Panc1 (cell line): ENCODE results near the gene TPST2. TPM values are rescaled to one million over a fixed set of nuclear protein-coding genes. Genes with fewer than 3 reads are reported as not detected.

Experiments used
- ATAC-seq: fragments of 200-7000 bp; cut with Tn5 transposase; 2 replicates; pipeline ENCODE4 v1.9.1; 2020; ENCODE audit warnings: mild to moderate bottlenecking, moderate library complexity
- BruUV-seq: library from RNA; stranded (reverse); fragments of 400-500 nt; replicated peaks from 2 replicates; lab custom pipeline; 2021; lab: Mats Ljungman, UMichigan
- CTCF ChIA-PET: fragments of 300-600 bp; sonication (Branson Sonifier 250); formaldehyde crosslinking; loops from one replicate; lab custom pipeline; 2022; ENCODE audit warnings: antibody characterized with exemption; lab: Charles Lee
- POLR2A ChIA-PET: fragments of 300-600 bp; sonication (Branson Sonifier 250); formaldehyde crosslinking; loops from one replicate; lab custom pipeline; 2022; ENCODE audit warnings: antibody characterized with exemption; lab: Charles Lee
- DNase-seq: peaks from one replicate; pipeline ENCODE4 v3.0.0-alpha.2; 2010; ENCODE audit warnings: low read depth, low spot score
- H3K27ac ChIP-seq: 2 replicates; pipeline ENCODE4 v1.5.1; 2011; ENCODE audit warnings: mild to moderate bottlenecking, low read length, inconsistent platforms
- H3K27me3 ChIP-seq: fragments of 200-500 bp; sonication (Bioruptor generic); 2 replicates; pipeline ENCODE4 v1.6.0; 2014; ENCODE audit warnings: low read length, inconsistent platforms; ENCODE audit not compliant: control insufficient read depth, insufficient read depth
- H3K36me3 ChIP-seq: fragments of 200-500 bp; sonication (Bioruptor generic); 2 replicates; pipeline ENCODE4 v1.5.1; 2014; ENCODE audit warnings: inconsistent platforms, mild to moderate bottlenecking, low read length, moderate library complexity; ENCODE audit not compliant: control insufficient read depth, insufficient read depth
- H3K4me1 ChIP-seq: 2 replicates; pipeline ENCODE4 v1.5.1; 2011; ENCODE audit warnings: inconsistent platforms, mild to moderate bottlenecking, low read length, moderate library complexity; ENCODE audit not compliant: control insufficient read depth, insufficient read depth
- H3K4me3 ChIP-seq, 2 experiments: 2 replicates each; pipeline ENCODE4 v1.5.1; 2011 to 2012; ENCODE audit warnings: low read depth in 2 of 2, low read length in 2 of 2, mild to moderate bottlenecking in 2 of 2, inconsistent platforms in 1 of 2, moderate library complexity in 1 of 2
- H3K9me3 ChIP-seq: fragments of 200-500 bp; sonication (Bioruptor generic); 2 replicates; pipeline ENCODE4 v1.5.1; 2014; ENCODE audit warnings: low read depth, mild to moderate bottlenecking, inconsistent platforms, low read length, moderate library complexity; ENCODE audit not compliant: control insufficient read depth, insufficient read depth
- POLR2AphosphoS5 ChIP-seq: IDR thresholded peaks from 2 replicates; pipeline ENCODE4 v1.6.1; 2012; ENCODE audit warnings: mild to moderate bottlenecking, low read depth, low read length, moderate library complexity
- SIN3A ChIP-seq: IDR thresholded peaks from 2 replicates; pipeline ENCODE4 v1.6.1; 2012; ENCODE audit warnings: low read depth, mild to moderate bottlenecking, low read length, moderate library complexity, borderline replicate concordance; ENCODE audit not compliant: insufficient read depth
- TCF7L2 ChIP-seq: IDR thresholded peaks from 2 replicates; pipeline ENCODE4 v1.6.1; 2011; ENCODE audit warnings: mild to moderate bottlenecking, low read depth, low read length, inconsistent platforms
- in situ Hi-C: cut with HindIII; loops from 2 replicates; pipeline ENCODE4 v1.10.0; 2016; ENCODE audit warnings: low sequenced_read_pairs, low pct_unique_long_range_greater_than_20kb
- intact Hi-C: fragments of 100-400 bp; cut with micrococcal nuclease; formaldehyde crosslinking; loops from one replicate; pipeline ENCODE4 v1.10.0; 2022; ENCODE audit not compliant: unreplicated experiment
- total RNA-seq: library from RNA; stranded (reverse); gene quantifications from one replicate; pipeline ENCODE4 v1.2.1, GENCODE V29; 2021; ENCODE audit not compliant: unreplicated experiment
- TF ChIP-seq, protein P1 (sequence below): fragments of 450-650 bp; IDR thresholded peaks from 2 replicates; pipeline ENCODE4 v1.5.1; 2017; ENCODE audit warnings: mild to moderate bottlenecking
- TF ChIP-seq, protein P2 (sequence below), 2 experiments: IDR thresholded peaks; 2 replicates each; pipeline ENCODE4 v1.6.1; 2011 to 2012; ENCODE audit warnings: low read depth in 2 of 2, control low read depth in 1 of 2, low read length in 1 of 2, mild to moderate bottlenecking in 1 of 2, moderate library complexity in 1 of 2; ENCODE audit not compliant: insufficient read depth in 1 of 2

Gene TPST2
- total RNA-seq, 1 experiment from 2014 or later: 7.1 TPM

DNA sequence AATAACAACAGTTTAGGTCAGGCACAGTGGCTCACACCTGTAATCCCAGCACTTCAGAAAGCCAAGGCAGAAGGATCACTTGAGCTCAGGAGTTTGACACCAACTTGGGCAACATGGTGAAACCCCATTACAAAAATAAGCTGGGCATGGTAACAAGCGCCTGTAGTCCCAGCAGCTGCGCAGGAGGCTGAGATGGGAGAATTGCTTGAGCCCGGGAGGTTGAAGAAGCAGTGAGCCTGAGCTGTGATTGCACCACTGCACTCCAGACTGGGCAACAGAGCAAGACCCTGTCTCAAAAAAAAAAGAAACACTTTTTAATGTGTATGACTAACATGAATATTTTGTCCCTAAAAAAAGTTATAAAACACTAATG is 53.2 kb downstream of the TPST2 start:
- no peak for ATAC-seq
- no peaks in the 10 kb centered on the region for H3K27me3 ChIP-seq
- no peak for DNase-seq
- POLR2A ChIA-PET: no interaction called here
- no peaks in the 10 kb centered on the region for H3K4me1 ChIP-seq
- H3K36me3 ChIP-seq: no peaks in the 10 kb centered on the region
- BruUV-seq: no TSS peak
- H3K27ac ChIP-seq: no peak overlapping the region
- in situ Hi-C loops (no loop called here), intact Hi-C loops (no loop called here)
- no peak overlapping the region for H3K4me3 ChIP-seq
- CTCF ChIA-PET: no interaction called here
- H3K9me3 ChIP-seq: no peaks in the 10 kb centered on the region
- TF ChIP-seq POLR2AphosphoS5 (no peak), SIN3A (no peak), TCF7L2 (no peak)
- TF ChIP-seq, protein P1, sequence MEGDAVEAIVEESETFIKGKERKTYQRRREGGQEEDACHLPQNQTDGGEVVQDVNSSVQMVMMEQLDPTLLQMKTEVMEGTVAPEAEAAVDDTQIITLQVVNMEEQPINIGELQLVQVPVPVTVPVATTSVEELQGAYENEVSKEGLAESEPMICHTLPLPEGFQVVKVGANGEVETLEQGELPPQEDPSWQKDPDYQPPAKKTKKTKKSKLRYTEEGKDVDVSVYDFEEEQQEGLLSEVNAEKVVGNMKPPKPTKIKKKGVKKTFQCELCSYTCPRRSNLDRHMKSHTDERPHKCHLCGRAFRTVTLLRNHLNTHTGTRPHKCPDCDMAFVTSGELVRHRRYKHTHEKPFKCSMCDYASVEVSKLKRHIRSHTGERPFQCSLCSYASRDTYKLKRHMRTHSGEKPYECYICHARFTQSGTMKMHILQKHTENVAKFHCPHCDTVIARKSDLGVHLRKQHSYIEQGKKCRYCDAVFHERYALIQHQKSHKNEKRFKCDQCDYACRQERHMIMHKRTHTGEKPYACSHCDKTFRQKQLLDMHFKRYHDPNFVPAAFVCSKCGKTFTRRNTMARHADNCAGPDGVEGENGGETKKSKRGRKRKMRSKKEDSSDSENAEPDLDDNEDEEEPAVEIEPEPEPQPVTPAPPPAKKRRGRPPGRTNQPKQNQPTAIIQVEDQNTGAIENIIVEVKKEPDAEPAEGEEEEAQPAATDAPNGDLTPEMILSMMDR: no peak
- TF ChIP-seq, protein P2, sequence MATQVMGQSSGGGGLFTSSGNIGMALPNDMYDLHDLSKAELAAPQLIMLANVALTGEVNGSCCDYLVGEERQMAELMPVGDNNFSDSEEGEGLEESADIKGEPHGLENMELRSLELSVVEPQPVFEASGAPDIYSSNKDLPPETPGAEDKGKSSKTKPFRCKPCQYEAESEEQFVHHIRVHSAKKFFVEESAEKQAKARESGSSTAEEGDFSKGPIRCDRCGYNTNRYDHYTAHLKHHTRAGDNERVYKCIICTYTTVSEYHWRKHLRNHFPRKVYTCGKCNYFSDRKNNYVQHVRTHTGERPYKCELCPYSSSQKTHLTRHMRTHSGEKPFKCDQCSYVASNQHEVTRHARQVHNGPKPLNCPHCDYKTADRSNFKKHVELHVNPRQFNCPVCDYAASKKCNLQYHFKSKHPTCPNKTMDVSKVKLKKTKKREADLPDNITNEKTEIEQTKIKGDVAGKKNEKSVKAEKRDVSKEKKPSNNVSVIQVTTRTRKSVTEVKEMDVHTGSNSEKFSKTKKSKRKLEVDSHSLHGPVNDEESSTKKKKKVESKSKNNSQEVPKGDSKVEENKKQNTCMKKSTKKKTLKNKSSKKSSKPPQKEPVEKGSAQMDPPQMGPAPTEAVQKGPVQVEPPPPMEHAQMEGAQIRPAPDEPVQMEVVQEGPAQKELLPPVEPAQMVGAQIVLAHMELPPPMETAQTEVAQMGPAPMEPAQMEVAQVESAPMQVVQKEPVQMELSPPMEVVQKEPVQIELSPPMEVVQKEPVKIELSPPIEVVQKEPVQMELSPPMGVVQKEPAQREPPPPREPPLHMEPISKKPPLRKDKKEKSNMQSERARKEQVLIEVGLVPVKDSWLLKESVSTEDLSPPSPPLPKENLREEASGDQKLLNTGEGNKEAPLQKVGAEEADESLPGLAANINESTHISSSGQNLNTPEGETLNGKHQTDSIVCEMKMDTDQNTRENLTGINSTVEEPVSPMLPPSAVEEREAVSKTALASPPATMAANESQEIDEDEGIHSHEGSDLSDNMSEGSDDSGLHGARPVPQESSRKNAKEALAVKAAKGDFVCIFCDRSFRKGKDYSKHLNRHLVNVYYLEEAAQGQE (IDR thresholded peaks at IDR 0.05; ENCODE audit: insufficient read depth in 1 of 2, low read depth in 2 of 2, low read length in 1 of 2): no peak

DNA sequence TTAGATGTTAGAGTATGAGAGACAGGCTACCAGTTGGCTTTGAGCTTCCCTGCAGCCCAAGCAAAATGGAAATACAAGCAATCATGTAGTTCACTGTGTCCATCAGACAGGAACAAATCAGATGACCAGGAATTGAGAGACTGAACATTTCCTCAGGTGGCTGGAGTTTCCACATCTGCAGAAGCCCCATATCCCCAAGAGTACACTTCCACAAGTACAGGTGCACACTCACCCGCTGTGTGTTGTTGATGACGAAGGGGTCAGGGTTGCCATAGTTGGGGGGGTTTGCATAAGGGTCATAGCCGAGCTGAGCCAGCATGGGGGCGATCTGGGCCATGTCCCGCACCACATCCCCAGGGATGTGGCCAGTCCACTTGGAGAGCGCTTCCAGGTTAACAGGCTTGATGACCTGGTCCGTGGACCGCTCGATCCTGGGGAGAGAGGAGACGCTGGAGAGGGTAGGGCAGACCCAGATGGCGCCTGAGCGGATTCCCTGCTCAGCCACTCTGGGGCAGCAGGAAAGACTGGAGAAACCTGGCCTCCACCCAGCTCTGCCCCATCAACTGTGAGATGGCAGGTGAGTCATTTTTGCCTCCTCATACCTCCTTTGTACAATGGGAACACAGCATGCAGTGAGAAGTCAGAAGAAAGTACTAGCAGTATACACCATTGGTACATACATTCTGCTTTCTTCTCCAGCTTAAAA is 53.7 kb downstream of the TPST2 start:
- Histone ChIP-seq H3K27ac (no peak overlapping the region), H3K9me3 (no peaks in the 10 kb centered on the region), H3K27me3 (no peaks in the 10 kb centered on the region), H3K36me3 (no peaks in the 10 kb centered on the region), H3K4me1 (no peaks in the 10 kb centered on the region), H3K4me3 (no peak overlapping the region)
- ATAC-seq (no peak), DNase-seq (no peak)
- BruUV-seq: no TSS peak
- ChIA-PET POLR2A (no interaction called here), CTCF (no interaction called here)
- intact Hi-C loops: no loop called here
- TF ChIP-seq, protein P1: no peak
- TF ChIP-seq SIN3A: no peak
- TF ChIP-seq, protein P2 (IDR thresholded peaks at IDR 0.05; ENCODE audit: insufficient read depth in 1 of 2, low read depth in 2 of 2, low read length in 1 of 2): no peak
- in situ Hi-C loops: no loop called here
